Stimulated activated naive B cell treated with anti-CD40 and anti-IgM and Interleukin-4, amounts not matched to agents 10 μg/mL and 1 μg/mL and 100 μg/mL, for 72 hours (primary cell): ENCODE results near the gene RIF1.

Experiments used
- ATAC-seq, 2 donors: fragments of 150-1000 bp; cut with Tn5 transposase; replicated peaks; 2 replicates each; pipeline ENCODE4 v1.10.0; 2021; ENCODE audit warnings: moderate library complexity in 1 of 2
- DNase-seq: peaks from one replicate; pipeline ENCODE4 v3.0.0; 2021
- H3K27ac Mint-ChIP-seq: one replicate; pipeline ENCODE4 v1.8.0; 2022; ENCODE audit warnings: mild to moderate bottlenecking, mixed read lengths
- H3K27me3 Mint-ChIP-seq, 2 donors: one replicate each; pipeline ENCODE4 v1.8.0; 2022; ENCODE audit warnings: mixed read lengths in 2 of 2
- H3K36me3 Mint-ChIP-seq, 2 donors: one replicate each; pipeline ENCODE4 v1.8.0; 2022; ENCODE audit warnings: mixed read lengths in 2 of 2, mild to moderate bottlenecking in 1 of 2
- H3K4me1 Mint-ChIP-seq, 2 donors: one replicate each; pipeline ENCODE4 v1.8.0; 2022; ENCODE audit warnings: mixed read lengths in 2 of 2, mild to moderate bottlenecking in 1 of 2
- H3K4me3 Mint-ChIP-seq, 2 donors: one replicate each; pipeline ENCODE4 v1.8.0; 2022; ENCODE audit warnings: mild to moderate bottlenecking in 2 of 2, mixed read lengths in 2 of 2, moderate library complexity in 1 of 2
- H3K9me3 Mint-ChIP-seq, 2 donors: one replicate each; pipeline ENCODE4 v1.8.0; 2022; ENCODE audit warnings: mixed read lengths in 2 of 2, mild to moderate bottlenecking in 1 of 2

Gene RIF1

GRCh38 chr2:151508519-151508918, 98.8 kb downstream of the RIF1 start:
- Mint-ChIP-seq H3K27ac (no peak overlapping the region), H3K36me3 (peaks cover 2 to 12% of the 10 kb centered on the region in 2 donors), H3K9me3 (no peaks in the 10 kb centered on the region), H3K4me1 (no peaks in the 10 kb centered on the region), H3K27me3 (no peaks in the 10 kb centered on the region), H3K4me3 (no peak overlapping the region)
- ATAC-seq (no peak), DNase-seq (no peak)

GRCh38 chr2:151518802-151519201, 109.1 kb downstream of the RIF1 start:
- no peak overlapping the region for H3K4me3 Mint-ChIP-seq
- H3K4me1 Mint-ChIP-seq, result peaks cover 0 to 2% of the 10 kb centered on the region in 2 donors
- DNase-seq (no peak), ATAC-seq (no peak)
- H3K27me3 Mint-ChIP-seq, result no peaks in the 10 kb centered on the region
- H3K9me3 Mint-ChIP-seq, result no peaks in the 10 kb centered on the region
- peaks cover 9 to 12% of the 10 kb centered on the region in 2 donors for H3K36me3 Mint-ChIP-seq
- H3K27ac Mint-ChIP-seq, result no peak overlapping the region

GRCh38 chr2:151520976-151521375, 111.3 kb downstream of the RIF1 start:
- Mint-ChIP-seq H3K4me1 (peaks cover 4% of the 10 kb centered on the region in 2 donors), H3K9me3 (no peaks in the 10 kb centered on the region), H3K27me3 (no peaks in the 10 kb centered on the region), H3K27ac (no peak overlapping the region), H3K4me3 (no peak overlapping the region), H3K36me3 (peaks cover 7 to 9% of the 10 kb centered on the region in 2 donors)
- DNase-seq (no peak), ATAC-seq (no peak)

- no peaks in the 10 kb centered on the region for H3K27me3 Mint-ChIP-seq
- H3K9me3 Mint-ChIP-seq, result no peaks in the 10 kb centered on the region
- H3K4me3 Mint-ChIP-seq, result no peak overlapping the region
- H3K4me1 Mint-ChIP-seq, result peaks cover 12 to 16% of the 10 kb centered on the region in 2 donors
- DNase-seq (no peak), ATAC-seq (no peak)
- peaks cover 7 to 9% of the 10 kb centered on the region in 2 donors for H3K36me3 Mint-ChIP-seq
- no peak overlapping the region for H3K27ac Mint-ChIP-seq
Measured at GRCh38 chr2:151522556-151522955, 112.9 kb downstream of the RIF1 start.

GRCh38 chr2:151523850-151524249, 114.1 kb downstream of the RIF1 start:
- no peaks in the 10 kb centered on the region for H3K9me3 Mint-ChIP-seq
- H3K4me1 Mint-ChIP-seq, result peaks cover 12 to 16% of the 10 kb centered on the region in 2 donors
- ATAC-seq (no peak), DNase-seq (no peak)
- no peak overlapping the region for H3K4me3 Mint-ChIP-seq
- peaks cover under 1 to 4% of the 10 kb centered on the region in 2 donors for H3K36me3 Mint-ChIP-seq
- no peaks in the 10 kb centered on the region for H3K27me3 Mint-ChIP-seq
- no peak overlapping the region for H3K27ac Mint-ChIP-seq

- ATAC-seq, result peak; percentile 87 to 94
Measured at GRCh38 chr2:151525821-151526373, 116.2 kb downstream of the RIF1 start.

GRCh38 chr2:151526572-151527090, 116.9 kb downstream of the RIF1 start:
- no peaks in the 10 kb centered on the region for H3K9me3 Mint-ChIP-seq
- peaks cover 0 to 6% of the 10 kb centered on the region in 2 donors for H3K36me3 Mint-ChIP-seq
- DNase-seq (no peak), ATAC-seq (no peak)
- no peak overlapping the region for H3K27ac Mint-ChIP-seq
- no peaks in the 10 kb centered on the region for H3K27me3 Mint-ChIP-seq
- H3K4me3 Mint-ChIP-seq, result peak overlapping the region in 1 of 2 donors; percentile 62
- peaks cover 11 to 16% of the 10 kb centered on the region in 2 donors for H3K4me1 Mint-ChIP-seq

More at GRCh38 chr2:151525821-151526373, 116.2 kb downstream of the RIF1 start:
- DNase-seq, result peak; percentile 41
- Mint-ChIP-seq H3K4me1 (peaks cover 12 to 16% of the 10 kb centered on the region in 2 donors), H3K4me3 (peak overlapping the region; percentile 57 to 62), H3K36me3 (peaks cover 0 to 6% of the 10 kb centered on the region in 2 donors), H3K27ac (peak overlapping the region; percentile 86), H3K27me3 (no peaks in the 10 kb centered on the region), H3K9me3 (no peaks in the 10 kb centered on the region)
